CD8-positive, alpha-beta memory T cell (primary cell): ENCODE measurements around the gene CRAT. TPM values are rescaled to one million over a fixed set of nuclear protein-coding genes. Genes with fewer than 3 reads are reported as not detected.

Source experiments
- CTCF ChIA-PET: fragments of 350-600 bp; sonication (Branson Sonifier 250); formaldehyde crosslinking; loops from one replicate; lab custom pipeline; 2021; ENCODE audit warnings: antibody characterized with exemption; lab: Charles Lee
- POLR2A ChIA-PET: fragments of 350-600 bp; sonication (Branson Sonifier 250); formaldehyde crosslinking; loops from one replicate; lab custom pipeline; 2021; ENCODE audit warnings: antibody characterized with exemption; lab: Charles Lee
- DNase-seq, 5 donors: peaks; one replicate each; pipeline versions ENCODE4 v3.0.0 to v3.0.0-alpha.2; 2020 to 2022; ENCODE audit warnings: mixed read lengths in 1 of 5
- H3K27ac ChIP-seq: one replicate; pipeline ENCODE4 v1.7.0; 2013; ENCODE audit warnings: low read depth, mild to moderate bottlenecking, low read length, moderate library complexity
- H3K27me3 ChIP-seq: 2 replicates; pipeline ENCODE4 v1.7.0; 2013; ENCODE audit warnings: low read length, mild to moderate bottlenecking; ENCODE audit not compliant: insufficient read depth, poor library complexity, severe bottlenecking
- H3K36me3 ChIP-seq: 2 replicates; pipeline ENCODE4 v1.7.0; 2013; ENCODE audit warnings: mild to moderate bottlenecking, low read length, moderate library complexity; ENCODE audit not compliant: insufficient read depth
- H3K4me1 ChIP-seq: 2 replicates; pipeline ENCODE4 v1.7.0; 2013; ENCODE audit warnings: mild to moderate bottlenecking, low read length, moderate library complexity; ENCODE audit not compliant: insufficient read depth
- H3K4me3 ChIP-seq: 2 replicates; pipeline ENCODE4 v1.7.0; 2013; ENCODE audit warnings: mild to moderate bottlenecking, low read length
- H3K9me3 ChIP-seq: 2 replicates; pipeline ENCODE4 v1.7.0; 2013; ENCODE audit warnings: mild to moderate bottlenecking, low read length
- H3K27ac Mint-ChIP-seq, 8 donors: one replicate each; pipeline ENCODE4 v1.8.0; 2020 to 2021; ENCODE audit warnings: mixed read lengths in 8 of 8, mild to moderate bottlenecking in 6 of 8, inconsistent platforms in 3 of 8, moderate library complexity in 3 of 8
- H3K27me3 Mint-ChIP-seq, 2 donors: one replicate each; pipeline ENCODE4 v1.8.0; 2020 to 2021; ENCODE audit warnings: mixed read lengths in 2 of 2, mild to moderate bottlenecking in 1 of 2, moderate library complexity in 1 of 2
- H3K36me3 Mint-ChIP-seq, 3 donors: one replicate each; pipeline ENCODE4 v1.8.0; 2020 to 2021; ENCODE audit warnings: mixed read lengths in 3 of 3, inconsistent platforms in 1 of 3, mild to moderate bottlenecking in 1 of 3
- H3K4me1 Mint-ChIP-seq, 3 donors: one replicate each; pipeline ENCODE4 v1.8.0; 2020 to 2021; ENCODE audit warnings: mixed read lengths in 3 of 3, inconsistent platforms in 1 of 3, mild to moderate bottlenecking in 1 of 3
- H3K4me3 Mint-ChIP-seq, 7 donors: one replicate each; pipeline ENCODE4 v1.8.0; 2020 to 2021; ENCODE audit warnings: mixed read lengths in 7 of 7, mild to moderate bottlenecking in 6 of 7, moderate library complexity in 4 of 7, inconsistent platforms in 2 of 7
- H3K9me3 Mint-ChIP-seq, 5 donors: one replicate each; pipeline ENCODE4 v1.8.0; 2020 to 2022; ENCODE audit warnings: mixed read lengths in 5 of 5, mild to moderate bottlenecking in 3 of 5, moderate library complexity in 2 of 5, inconsistent platforms in 1 of 5
- polyA plus RNA-seq: library from polyadenylated mRNA; unstranded; fragments of 300-500 nt; fragmentation: Illumina TruSeq; gene quantifications from one replicate; pipeline ENCODE4 v1.2.3, GENCODE V29; 2021
- total RNA-seq, 2 experiments: library from RNA; stranded (reverse); gene quantifications; one replicate each; pipeline ENCODE4 v1.2.3, GENCODE V29; 2021

Gene CRAT
- total and polyA plus RNA-seq, 3 experiments from 2014 or later: 9.8 to 20.1 (median 10.0) TPM

DNA sequence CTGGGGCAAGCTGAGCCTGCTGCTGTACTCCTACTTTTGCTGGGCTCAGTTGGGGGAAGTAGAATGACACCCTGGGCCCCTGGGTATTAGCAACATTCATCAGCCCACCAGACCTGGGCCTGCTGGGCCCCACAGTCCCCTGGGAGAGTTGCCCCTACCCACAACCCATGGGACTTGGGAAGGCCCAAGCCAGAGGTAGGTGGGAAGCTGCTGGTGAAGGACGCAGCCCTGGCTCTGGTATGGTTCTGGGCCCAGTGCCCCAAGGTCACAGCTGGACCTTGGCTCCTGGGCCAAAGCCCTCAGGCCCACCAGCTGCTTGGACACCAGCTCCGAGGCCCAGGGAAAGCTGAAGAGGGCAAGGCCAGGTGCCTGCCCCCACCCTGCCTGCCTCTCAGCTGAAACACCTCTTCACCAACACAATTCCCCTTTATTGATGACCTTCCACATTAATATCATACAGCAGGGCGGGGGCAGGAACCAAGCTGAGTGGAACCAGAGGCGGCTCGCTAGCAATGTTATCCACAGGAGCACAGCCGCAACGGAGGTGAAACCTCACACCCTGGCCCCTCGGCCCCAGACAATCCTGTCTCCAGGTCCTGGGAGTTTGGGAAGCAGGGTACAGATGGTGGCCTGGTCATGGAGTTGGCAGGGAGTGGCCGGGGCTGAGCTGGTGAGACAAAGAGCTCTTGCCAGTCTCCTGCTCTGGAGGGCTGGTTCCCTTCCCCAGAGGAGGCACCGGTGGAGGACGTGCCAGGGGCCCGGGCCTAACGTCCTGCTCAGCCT is 16.0 kb downstream of the CRAT start:
- POLR2A ChIA-PET: no interaction called here
- Histone ChIP-seq H3K27ac (no peak overlapping the region), H3K4me3 (no peak overlapping the region), H3K36me3 (no peaks in the 10 kb centered on the region), H3K4me1 (no peaks in the 10 kb centered on the region), H3K9me3 (no peaks in the 10 kb centered on the region), H3K27me3 (no peaks in the 10 kb centered on the region)
- CTCF ChIA-PET: interaction anchor here (0.7 to 1.3 kb wide), 2 partner anchors 44 to 80 kb away, joined by 3 read pairs; no protein-coding TSS in a partner anchor
- Mint-ChIP-seq H3K27me3 (no peaks in the 10 kb centered on the region), H3K27ac (no peak overlapping the region), H3K4me3 (no peak overlapping the region), H3K4me1 (no peaks in the 10 kb centered on the region), H3K36me3 (peaks cover 0 to 21% (median 6%) of the 10 kb centered on the region in 3 donors), H3K9me3 (no peaks in the 10 kb centered on the region)
- DNase-seq: no peak

DNA sequence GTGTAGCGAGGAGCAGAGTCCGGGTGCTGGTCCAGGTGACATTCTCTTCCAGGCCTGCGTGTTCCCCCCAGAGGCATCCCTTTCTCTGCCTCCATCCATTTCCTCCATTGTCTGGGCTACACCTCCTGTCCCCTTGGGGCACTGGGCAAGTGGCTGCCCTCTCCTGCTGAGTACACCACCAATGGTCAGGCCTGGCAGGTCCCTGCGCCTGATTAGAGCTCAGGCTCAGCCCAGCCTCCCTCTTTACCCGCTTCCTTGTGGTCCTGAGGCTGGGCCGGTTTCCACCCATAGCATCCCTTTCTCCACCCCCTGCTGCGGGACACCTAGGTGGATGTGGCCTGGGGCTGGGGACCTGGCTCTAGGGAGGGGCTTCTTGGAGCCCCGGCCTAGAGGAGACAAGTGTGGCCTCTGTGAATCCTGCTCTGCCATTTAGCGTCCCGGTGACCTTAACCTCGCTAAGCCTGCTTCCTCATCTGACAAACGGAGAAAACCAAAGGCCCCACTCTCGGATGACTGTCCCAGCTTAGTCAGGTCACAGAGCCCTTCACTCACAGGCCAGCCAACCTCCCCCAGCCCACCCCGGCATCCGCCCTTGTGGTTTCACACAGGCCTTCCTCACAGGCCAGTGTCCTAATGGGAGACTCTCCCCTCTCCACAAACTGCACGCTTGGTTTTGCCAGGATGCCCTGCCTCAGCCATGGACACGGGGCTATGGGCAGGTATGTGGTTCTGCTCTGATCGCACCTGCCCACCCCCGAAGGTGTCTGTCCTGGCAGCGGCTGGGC is 16.8 kb downstream of the CRAT start:
- H3K9me3 Mint-ChIP-seq: no peaks in the 10 kb centered on the region
- Histone ChIP-seq H3K27me3 (no peaks in the 10 kb centered on the region), H3K27ac (no peak overlapping the region), H3K9me3 (no peaks in the 10 kb centered on the region), H3K4me1 (no peaks in the 10 kb centered on the region), H3K4me3 (no peak overlapping the region), H3K36me3 (peaks cover 1% of the 10 kb centered on the region)
- no peaks in the 10 kb centered on the region for H3K4me1 Mint-ChIP-seq
- H3K36me3 Mint-ChIP-seq: peaks cover 0 to 27% (median 6%) of the 10 kb centered on the region in 3 donors
- ChIA-PET CTCF (no interaction called here), POLR2A (no interaction called here)
- H3K27ac Mint-ChIP-seq: peak overlapping the region in 2 of 8 donors; percentile 29 to 93
- no peaks in the 10 kb centered on the region for H3K27me3 Mint-ChIP-seq
- H3K4me3 Mint-ChIP-seq: no peak overlapping the region
- no peak for DNase-seq

DNA sequence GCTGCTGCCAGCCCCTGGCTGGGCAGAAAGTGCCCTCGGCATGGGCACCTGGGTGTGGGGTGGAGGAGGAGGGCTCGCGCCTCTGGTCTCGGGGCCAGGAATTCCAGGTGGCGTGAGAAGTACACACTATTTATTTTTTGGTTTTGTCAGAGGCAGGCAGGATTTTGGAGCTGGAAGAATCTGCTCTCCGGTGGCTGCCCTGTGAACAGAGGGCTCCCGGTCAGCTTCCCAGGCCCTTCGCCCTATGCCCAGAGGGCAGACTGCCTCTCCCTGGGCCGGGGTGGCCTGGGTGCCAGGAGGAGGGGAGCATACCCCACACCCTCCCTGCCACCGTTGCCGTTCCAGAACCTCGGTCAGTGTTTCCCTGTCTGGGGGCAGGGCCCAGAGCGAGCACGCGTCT is 21.3 kb downstream of the CRAT start:
- no peaks in the 10 kb centered on the region for H3K4me1 Mint-ChIP-seq
- no peaks in the 10 kb centered on the region for H3K27me3 Mint-ChIP-seq
- CTCF ChIA-PET: no interaction called here
- H3K27ac Mint-ChIP-seq: no peak overlapping the region
- H3K4me3 Mint-ChIP-seq: no peak overlapping the region
- no peaks in the 10 kb centered on the region for H3K4me1 ChIP-seq
- no peak overlapping the region for H3K4me3 ChIP-seq
- H3K36me3 ChIP-seq: peaks cover 28% of the 10 kb centered on the region
- no peak overlapping the region for H3K27ac ChIP-seq
- no peak for DNase-seq
- no peaks in the 10 kb centered on the region for H3K9me3 Mint-ChIP-seq
- POLR2A ChIA-PET: no interaction called here
- peaks cover 0 to 53% (median 6%) of the 10 kb centered on the region in 3 donors for H3K36me3 Mint-ChIP-seq
- no peaks in the 10 kb centered on the region for H3K27me3 ChIP-seq
- H3K9me3 ChIP-seq: no peaks in the 10 kb centered on the region

DNA sequence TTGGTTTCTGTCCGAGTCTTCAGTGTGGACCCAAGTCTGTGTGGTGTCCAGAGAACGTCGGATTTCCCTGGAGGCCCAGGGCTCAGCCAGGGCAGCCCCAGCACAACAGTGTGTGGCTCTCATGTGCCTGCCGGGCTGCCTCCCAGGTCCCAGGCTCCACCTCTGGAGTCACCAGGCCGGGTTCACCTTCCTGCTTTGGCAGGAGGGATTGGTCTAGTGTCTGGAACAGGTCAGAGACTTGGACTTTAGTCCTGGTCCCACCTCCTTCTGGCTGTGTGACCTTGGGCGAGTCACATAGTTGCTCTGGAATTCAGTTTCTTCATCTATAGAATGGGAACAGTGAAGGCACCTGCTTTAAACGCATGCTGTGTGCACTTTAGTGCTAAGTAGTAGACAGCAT is 26.5 kb downstream of the CRAT start:
- Mint-ChIP-seq H3K9me3 (peaks cover 0 to 3% (median 0%) of the 10 kb centered on the region in 5 donors), H3K27ac (peak overlapping the region in 2 of 8 donors; percentile 43 to 45), H3K4me3 (peak overlapping the region in 1 of 7 donors; percentile 66), H3K36me3 (peaks cover 0 to 44% (median 3%) of the 10 kb centered on the region in 3 donors), H3K4me1 (peaks cover 17 to 31% (median 20%) of the 10 kb centered on the region in 3 donors), H3K27me3 (peaks cover 0 to 3% of the 10 kb centered on the region in 2 donors)
- H3K9me3 ChIP-seq: no peaks in the 10 kb centered on the region
- no peak overlapping the region for H3K4me3 ChIP-seq
- no peak for DNase-seq
- peaks cover 23% of the 10 kb centered on the region for H3K4me1 ChIP-seq
- ChIA-PET CTCF (no interaction called here), POLR2A (interaction anchor here (0.6 kb wide), 1 partner anchor 18 kb away, joined by 6 read pairs; no protein-coding TSS in a partner anchor)
- H3K27me3 ChIP-seq: no peaks in the 10 kb centered on the region
- H3K27ac ChIP-seq: no peak overlapping the region
- H3K36me3 ChIP-seq: peaks cover 28% of the 10 kb centered on the region

DNA sequence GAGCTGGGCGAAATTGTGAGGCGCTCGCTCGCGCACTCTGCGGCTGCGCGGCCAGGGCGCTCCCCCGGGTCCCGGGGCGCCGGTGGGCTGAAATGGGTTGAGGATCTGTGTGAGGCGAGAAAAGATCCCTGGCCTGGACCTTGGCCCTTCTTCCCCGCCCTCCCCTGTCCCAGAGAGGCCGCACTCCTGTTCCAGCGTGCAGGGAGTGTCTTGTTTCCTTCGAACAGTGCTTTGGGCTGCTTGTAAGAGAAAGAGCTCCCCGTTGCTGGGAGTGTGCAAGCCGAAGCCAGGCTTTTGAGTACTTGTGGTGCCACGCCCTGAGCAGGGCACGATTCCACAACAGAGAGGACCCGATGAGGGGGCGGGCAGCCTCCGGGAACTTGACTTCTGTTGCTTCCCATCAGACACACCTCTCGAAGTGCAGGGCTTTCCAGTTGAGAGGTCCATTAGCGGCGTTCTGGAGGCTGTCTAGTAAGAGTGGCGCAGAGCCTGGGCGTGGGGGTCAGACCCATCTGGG is 29.1 kb downstream of the CRAT start:
- peaks cover 0 to 3% of the 10 kb centered on the region in 2 donors for H3K27me3 Mint-ChIP-seq
- DNase-seq: no peak

DNA sequence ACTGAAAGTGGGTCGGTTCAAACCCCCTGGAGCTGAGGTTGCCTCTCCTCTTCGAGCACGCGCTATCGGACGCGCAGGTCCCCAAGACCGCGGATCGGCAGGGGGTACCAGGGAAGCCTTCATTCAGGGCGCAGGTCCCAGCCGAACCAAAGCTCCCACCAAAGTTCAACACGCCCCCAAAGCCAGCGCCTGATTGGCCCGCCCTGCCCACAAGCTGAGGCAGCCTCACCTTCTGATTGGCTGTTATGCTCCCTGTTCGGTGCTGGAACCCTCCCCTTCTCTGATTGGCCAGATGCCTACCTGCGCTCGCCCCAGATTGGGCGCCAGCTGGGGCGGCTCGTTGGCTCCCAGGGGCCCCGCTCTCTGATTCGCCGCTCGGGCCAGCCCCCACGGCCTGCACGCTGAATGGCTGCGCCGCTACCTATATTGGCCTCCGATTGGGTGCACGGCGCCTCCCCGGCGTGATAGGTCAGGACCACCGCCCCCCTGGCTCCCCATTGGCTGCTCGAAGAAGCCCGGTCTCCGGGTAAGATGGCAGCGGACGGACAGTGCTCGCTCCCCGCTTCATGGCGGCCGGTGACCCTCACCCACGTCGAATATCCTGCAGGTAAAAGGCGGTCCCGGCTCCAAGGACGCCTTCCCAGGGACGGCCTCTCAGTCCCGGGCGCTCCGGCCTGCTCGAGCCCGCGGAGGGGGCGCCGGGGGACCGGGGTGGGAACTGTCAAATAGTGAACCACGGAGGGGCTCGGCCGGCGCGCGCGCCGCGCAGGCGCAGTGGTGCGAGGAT is 29.8 kb downstream of the CRAT start, which contains the start of gene DOLPP1:
DOLPP1 (plus strand) TSS at position 511 of the 787 bp plus-strand sequence; CDS start at position 532, 21 bp downstream.
- H3K36me3 Mint-ChIP-seq: peaks cover 0 to 21% (median 3%) of the 10 kb centered on the region in 3 donors
- H3K27me3 Mint-ChIP-seq: peaks cover 0 to 3% of the 10 kb centered on the region in 2 donors
- ChIA-PET CTCF (interaction anchor here (1.1 to 1.8 kb wide), 5 partner anchors 10 to 51 kb away, joined by 3 to 4 read pairs (median 3); no protein-coding TSS in a partner anchor), POLR2A (interaction anchor here (0.6 to 1.8 kb wide), 9 partner anchors 10 to 357 kb away, joined by 3 to 8 read pairs (median 4); partner anchors contain the start of genes ENDOG, MIGA2, PTPA and SH3GLB2)
- H3K4me1 Mint-ChIP-seq: peaks cover 17 to 31% (median 23%) of the 10 kb centered on the region in 3 donors
- no peaks in the 10 kb centered on the region for H3K9me3 ChIP-seq
- H3K27ac Mint-ChIP-seq: peak within 1 kb of the TSS; percentile 74 to 96 (median 85)
- peak within 1 kb of the TSS; percentile 81 for H3K27ac ChIP-seq
- H3K4me3 ChIP-seq: peak within 1 kb of the TSS; percentile 91
- H3K9me3 Mint-ChIP-seq: peaks cover 0 to 3% (median 0%) of the 10 kb centered on the region in 5 donors
- peak; percentile 97 to 99 (median 99) for DNase-seq
- H3K27me3 ChIP-seq: no peaks in the 10 kb centered on the region
- peaks cover 23% of the 10 kb centered on the region for H3K4me1 ChIP-seq
- peaks cover 9% of the 10 kb centered on the region for H3K36me3 ChIP-seq
- peak within 1 kb of the TSS; percentile 88 to 96 (median 92) for H3K4me3 Mint-ChIP-seq

More for the DNA sequence above, 29.1 kb downstream of the CRAT start:
- Mint-ChIP-seq H3K27ac (peak overlapping the region in 6 of 8 donors; percentile 41 to 96 (median 80)), H3K4me1 (peaks cover 17 to 31% (median 23%) of the 10 kb centered on the region in 3 donors), H3K36me3 (peaks cover 0 to 28% (median 3%) of the 10 kb centered on the region in 3 donors), H3K4me3 (peak overlapping the region; percentile 88 to 96 (median 92)), H3K9me3 (peaks cover 0 to 3% (median 0%) of the 10 kb centered on the region in 5 donors)
- peak overlapping the region; percentile 91 for H3K4me3 ChIP-seq
- peaks cover 15% of the 10 kb centered on the region for H3K36me3 ChIP-seq
- peaks cover 23% of the 10 kb centered on the region for H3K4me1 ChIP-seq
- CTCF ChIA-PET: interaction anchor here (1.1 to 1.9 kb wide), 5 partner anchors 10 to 21 kb away, joined by 3 to 5 read pairs (median 3); no protein-coding TSS in a partner anchor
- no peaks in the 10 kb centered on the region for H3K9me3 ChIP-seq
- no peaks in the 10 kb centered on the region for H3K27me3 ChIP-seq
- POLR2A ChIA-PET: interaction anchor here (0.6 to 1.8 kb wide), 7 partner anchors 16 to 357 kb away, joined by 3 to 8 read pairs (median 4); partner anchors contain the start of genes ENDOG, PTPA, SH3GLB2 and ZDHHC12
- peak overlapping the region; percentile 81 for H3K27ac ChIP-seq

DNA sequence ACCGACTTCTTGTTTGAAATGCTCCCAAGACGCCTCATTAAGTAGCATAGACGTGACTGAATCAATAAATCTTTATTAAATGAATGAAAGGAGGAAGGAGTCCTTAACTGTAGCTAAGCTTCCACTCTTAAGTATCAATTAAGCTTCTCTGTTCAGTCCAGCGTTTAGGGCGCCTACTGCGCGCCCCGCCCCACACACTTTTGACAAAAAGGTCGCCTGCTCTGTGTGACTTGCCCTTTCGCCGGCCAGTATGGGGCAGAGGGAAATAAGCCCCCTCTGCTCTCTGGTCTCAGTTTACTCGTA is 30.3 kb downstream of the CRAT start:
- CTCF ChIA-PET: interaction anchor here (1.1 to 1.8 kb wide), 5 partner anchors 11 to 51 kb away, joined by 3 to 4 read pairs (median 3); no protein-coding TSS in a partner anchor
- peak overlapping the region; percentile 70 to 96 (median 82) for H3K27ac Mint-ChIP-seq

More for the DNA sequence above, 30.3 kb downstream of the CRAT start:
- peaks cover 0 to 3% (median 0%) of the 10 kb centered on the region in 5 donors for H3K9me3 Mint-ChIP-seq
- DNase-seq: no peak
- H3K9me3 ChIP-seq: no peaks in the 10 kb centered on the region
- peaks cover 23% of the 10 kb centered on the region for H3K4me1 ChIP-seq
- peak overlapping the region; percentile 83 for H3K4me3 ChIP-seq
- peaks cover 0 to 3% of the 10 kb centered on the region in 2 donors for H3K27me3 Mint-ChIP-seq
- peak overlapping the region; percentile 88 to 96 (median 92) for H3K4me3 Mint-ChIP-seq
- peaks cover 0 to 16% (median 3%) of the 10 kb centered on the region in 3 donors for H3K36me3 Mint-ChIP-seq
- H3K27me3 ChIP-seq: no peaks in the 10 kb centered on the region
- peaks cover 17 to 31% (median 23%) of the 10 kb centered on the region in 3 donors for H3K4me1 Mint-ChIP-seq
- peaks cover 4% of the 10 kb centered on the region for H3K36me3 ChIP-seq
- peak overlapping the region; percentile 53 for H3K27ac ChIP-seq
- POLR2A ChIA-PET: interaction anchor here (0.6 to 1.8 kb wide), 4 partner anchors 29 to 262 kb away, joined by 3 to 8 read pairs (median 5); partner anchors contain the start of genes ENDOG, MIGA2 and SH3GLB2
